Gastrocnemius medialis (tissue), 4 donors: Measurements from ENCODE around the gene SUSD3. TPM values are rescaled to one million over a fixed set of nuclear protein-coding genes. Genes with fewer than 3 reads are reported as not detected.

Source experiments
- ATAC-seq, 2 donors: fragments of 150-250 bp; one replicate each; pipeline ENCODE4 v1.9.1; 2016
- DNase-seq, 2 donors: peaks; one replicate each; pipeline ENCODE4 v3.0.0-alpha.2; 2019
- H3K27ac ChIP-seq, 4 donors: fragments of 200-600 bp; sonication (generic); 1 replicate in 1 of 4; 2 replicates in 3 of 4; pipeline ENCODE4 v1.5.1; 2016 to 2018; ENCODE audit warnings: mild to moderate bottlenecking in 2 of 4, moderate library complexity in 1 of 4
- H3K27me3 ChIP-seq, 3 donors: fragments of 200-600 bp; sonication (generic) in 2 of 3; 1 replicate in 1 of 3; 2 replicates in 2 of 3; pipeline versions ENCODE4 v1.5.1 to v1.6.0; 2016 to 2019; ENCODE audit warnings: mild to moderate bottlenecking in 1 of 3, moderate library complexity in 1 of 3
- H3K36me3 ChIP-seq, 2 donors: fragments of 200-600 bp; sonication (generic) in 1 of 2; one replicate each; pipeline ENCODE4 v1.5.1; 2017 to 2018
- H3K4me1 ChIP-seq, 2 donors: fragments of 200-600 bp; sonication (generic) in 1 of 2; one replicate each; pipeline ENCODE4 v1.5.1; 2016 to 2017; ENCODE audit warnings: mild to moderate bottlenecking in 2 of 2
- H3K4me3 ChIP-seq, 4 donors: fragments of 200-600 bp; sonication (generic) in 3 of 4; 1 replicate in 1 of 4; 2 replicates in 3 of 4; pipeline ENCODE4 v1.5.1; 2016 to 2019; ENCODE audit warnings: mild to moderate bottlenecking in 2 of 4
- H3K9me3 ChIP-seq, 3 donors: fragments of 200-600 bp; sonication (generic) in 2 of 3; 1 replicate in 1 of 3; 2 replicates in 2 of 3; pipeline ENCODE4 v1.5.1; 2016 to 2019
- CTCF ChIP-seq, 5 experiments: fragments of 450-650 bp in 3 of 5; fragments of 200-600 bp in 2 of 5; sonication (generic) in 2 of 5; IDR thresholded peaks in 4 of 5; conservative IDR thresholded peaks in 1 of 5; 1 replicate in 4 of 5; 2 replicates in 1 of 5; pipeline ENCODE4 v1.5.1; 2016 to 2019; ENCODE audit warnings: antibody characterized with exemption in 5 of 5, mild to moderate bottlenecking in 3 of 5, moderate library complexity in 3 of 5
- POLR2A ChIP-seq, 2 donors: fragments of 450-650 bp; IDR thresholded peaks; one replicate each; pipeline ENCODE4 v1.6.1; 2017; ENCODE audit warnings: antibody characterized with exemption in 2 of 2, mild to moderate bottlenecking in 2 of 2, moderate library complexity in 2 of 2
- in situ Hi-C, 4 donors: fragments of 200-750 bp; cut with MboI; loops; one replicate each; pipeline versions ENCODE4 v1.15.0 to v1.8.0; 2017; ENCODE audit warnings: low sequenced_read_pairs in 4 of 4
- intact Hi-C: fragments of 100-400 bp; cut with DNase I; formaldehyde crosslinking; loops from one replicate; pipeline ENCODE4 v1.15.1; 2023; ENCODE audit warnings: low total_unique reads
- total RNA-seq, 4 donors: library from RNA; depleted of rRNA; stranded (reverse); fragments of >200 nt; gene quantifications; one replicate each; pipeline versions ENCODE4 v1.1.0 to v1.2.3, GENCODE V29; 2016

SUSD3 gene
- total RNA-seq, 4 donors from 2014 or later, result 0.51 to 0.61 TPM; not detected in 2

GRCh38 chr9:93020151-93020550 lies 38.4 kb upstream of the SUSD3 start:
- no peak for ATAC-seq
- in situ Hi-C loops, result no loop called here
- H3K9me3 ChIP-seq, result no peaks in the 10 kb centered on the region

GRCh38 chr9:93020771-93021670 lies 37.5 kb upstream of the SUSD3 start:
- H3K27ac ChIP-seq, result no peak overlapping the region
- no peaks in the 10 kb centered on the region for H3K4me1 ChIP-seq
- intact Hi-C loops, result no loop called here
- no peak overlapping the region for H3K4me3 ChIP-seq
- no peak for ATAC-seq
- no peaks in the 10 kb centered on the region for H3K36me3 ChIP-seq
- TF ChIP-seq POLR2A (IDR thresholded peaks at IDR 0.05) (no peak), CTCF (IDR thresholded peaks at IDR 0.05 in 4 of 5, conservative IDR thresholded peaks at IDR 0.05 in 1 of 5) (no peak)
- no peaks in the 10 kb centered on the region for H3K27me3 ChIP-seq
- no peak for DNase-seq
- no peaks in the 10 kb centered on the region for H3K9me3 ChIP-seq
- in situ Hi-C loops, result no loop called here

More at GRCh38 chr9:93020151-93020550, 38.4 kb upstream of the SUSD3 start:
- no peaks in the 10 kb centered on the region for H3K36me3 ChIP-seq
- H3K27ac ChIP-seq, result no peak overlapping the region
- TF ChIP-seq CTCF (IDR thresholded peaks at IDR 0.05 in 4 of 5, conservative IDR thresholded peaks at IDR 0.05 in 1 of 5), result no peak
- no peak for TF ChIP-seq POLR2A (IDR thresholded peaks at IDR 0.05)
- DNase-seq, result no peak
- no peaks in the 10 kb centered on the region for H3K4me1 ChIP-seq
- H3K27me3 ChIP-seq, result no peaks in the 10 kb centered on the region
- intact Hi-C loops, result no loop called here
- no peak overlapping the region for H3K4me3 ChIP-seq

- ATAC-seq (no peak), DNase-seq (no peak)
- in situ Hi-C loops (no loop called here), intact Hi-C loops (no loop called here)
- Histone ChIP-seq H3K4me3 (no peak overlapping the region), H3K4me1 (no peaks in the 10 kb centered on the region), H3K36me3 (no peaks in the 10 kb centered on the region), H3K9me3 (no peaks in the 10 kb centered on the region), H3K27me3 (no peaks in the 10 kb centered on the region), H3K27ac (no peak overlapping the region)
- TF ChIP-seq POLR2A (IDR thresholded peaks at IDR 0.05) (no peak), CTCF (IDR thresholded peaks at IDR 0.05 in 4 of 5, conservative IDR thresholded peaks at IDR 0.05 in 1 of 5) (no peak)
Measured at GRCh38 chr9:93022066-93022465, 36.4 kb upstream of the SUSD3 start.

GRCh38 chr9:93022721-93023520 lies 35.6 kb upstream of the SUSD3 start:
- H3K36me3 ChIP-seq, result no peaks in the 10 kb centered on the region
- H3K27ac ChIP-seq, result no peak overlapping the region
- H3K9me3 ChIP-seq, result no peaks in the 10 kb centered on the region
- no peak overlapping the region for H3K4me3 ChIP-seq
- no peak for DNase-seq
- TF ChIP-seq CTCF (IDR thresholded peaks at IDR 0.05 in 4 of 5, conservative IDR thresholded peaks at IDR 0.05 in 1 of 5), result no peak
- no peak for TF ChIP-seq POLR2A (IDR thresholded peaks at IDR 0.05)
- in situ Hi-C loops, result no loop called here
- no peaks in the 10 kb centered on the region for H3K4me1 ChIP-seq
- no peaks in the 10 kb centered on the region for H3K27me3 ChIP-seq
- ATAC-seq, result no peak
- intact Hi-C loops, result no loop called here
